Progenitor cell of endocrine pancreas (in vitro differentiated cells): ENCODE data around the gene NFKBIZ. TPM values are rescaled to one million over a fixed set of nuclear protein-coding genes. Genes with fewer than 3 reads are reported as not detected.
"Not testable (repeated sequence)": the region's sequence is repeated elsewhere in the genome, so short reads cannot be mapped to it uniquely, and the experiment has no call there.

Experiments
- DNase-seq: peaks from one replicate; pipeline ENCODE4 v3.0.0; 2021; ENCODE audit warnings: low spot score; ENCODE audit not compliant: unreplicated experiment
- H3K27ac Mint-ChIP-seq: 2 replicates; pipeline ENCODE4 v1.8.0; 2021; ENCODE audit warnings: mild to moderate bottlenecking, moderate library complexity, mixed read lengths
- H3K27me3 Mint-ChIP-seq: 2 replicates; pipeline ENCODE4 v1.8.0; 2021; ENCODE audit warnings: mixed read lengths
- H3K36me3 Mint-ChIP-seq: 2 replicates; pipeline ENCODE4 v1.8.0; 2022; ENCODE audit warnings: mixed read lengths; ENCODE audit not compliant: insufficient read depth
- H3K4me1 Mint-ChIP-seq: 2 replicates; pipeline ENCODE4 v1.8.0; 2021; ENCODE audit warnings: low read depth, mixed read lengths
- H3K4me3 Mint-ChIP-seq: 2 replicates; pipeline ENCODE4 v1.8.0; 2021; ENCODE audit warnings: low read depth, mild to moderate bottlenecking, moderate library complexity, mixed read lengths
- H3K9me3 Mint-ChIP-seq: 2 replicates; pipeline ENCODE4 v1.8.0; 2021; ENCODE audit warnings: low read depth, mixed read lengths
- total RNA-seq: library from RNA; stranded (reverse); gene quantifications from 2 replicates; pipeline ENCODE4 v1.2.1, GENCODE V29; 2021
- TF ChIP-seq, protein P1 (sequence below): fragments of 200-600 bp; sonication (generic); IDR thresholded peaks from one replicate; pipeline ENCODE4 v1.5.0; 2021; ENCODE audit warnings: antibody characterized with exemption, mild to moderate bottlenecking; ENCODE audit not compliant: unreplicated experiment

Gene NFKBIZ
- total RNA-seq, 1 donor from 2014 or later: 13.3 TPM

DNA sequence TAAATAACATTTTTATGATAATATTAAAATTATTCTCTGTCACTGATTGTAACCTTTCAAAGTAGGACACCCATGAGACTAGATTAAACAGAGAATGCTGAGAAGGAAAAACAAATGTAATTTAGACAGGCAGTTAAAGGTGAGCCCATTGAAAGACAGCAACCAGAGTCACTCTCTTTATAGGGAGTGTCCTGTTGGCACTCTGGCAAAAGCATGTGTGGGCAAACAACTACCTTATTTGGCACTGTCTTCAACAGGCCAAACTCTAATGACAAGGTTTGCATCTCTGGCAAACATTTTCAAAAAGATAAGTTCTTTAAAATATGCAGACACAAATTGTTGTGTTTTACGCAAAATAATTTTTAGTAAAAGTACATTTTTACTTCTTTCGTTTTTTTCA, 29.8 kb downstream of the NFKBIZ start:
- H3K4me3 Mint-ChIP-seq: no peak overlapping the region

DNA sequence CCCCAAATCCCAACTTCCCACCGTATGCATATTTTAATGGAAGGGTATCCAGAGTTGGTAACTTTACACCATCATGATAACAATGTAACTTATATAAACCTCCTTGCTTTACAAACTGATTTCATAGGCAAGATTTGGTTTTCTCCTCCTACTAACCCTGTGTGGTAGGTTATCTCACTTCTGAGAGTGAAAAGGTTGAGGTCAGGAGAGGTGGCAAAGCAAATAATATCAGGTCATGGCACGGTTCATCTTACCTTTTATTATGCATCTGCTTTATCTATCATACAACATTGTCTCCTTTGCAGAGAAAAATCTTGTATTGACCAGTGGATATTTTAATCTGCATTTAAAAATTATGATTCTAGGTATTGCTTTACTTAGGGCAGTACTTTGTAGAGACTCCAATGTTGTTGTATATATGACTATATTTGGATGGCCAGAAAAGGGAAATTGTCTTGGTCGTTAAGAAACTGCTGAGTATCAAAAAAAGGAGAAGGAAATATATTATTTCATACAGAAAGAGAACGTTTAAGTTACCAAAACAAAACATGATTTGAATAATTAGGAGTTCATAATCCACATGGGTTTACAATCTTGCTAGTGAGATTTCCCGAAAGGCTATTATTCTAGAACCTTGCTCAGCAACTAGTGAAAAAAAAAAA, 30.4 kb downstream of the NFKBIZ start:
- Mint-ChIP-seq H3K4me3 (no peak overlapping the region), H3K27ac (no peak overlapping the region), H3K36me3 (no peaks in the 10 kb centered on the region), H3K4me1 (peaks cover 2% of the 10 kb centered on the region), H3K9me3 (peaks cover under 1% of the 10 kb centered on the region), H3K27me3 (no peaks in the 10 kb centered on the region)
- no peak for DNase-seq
- TF ChIP-seq, protein P1, sequence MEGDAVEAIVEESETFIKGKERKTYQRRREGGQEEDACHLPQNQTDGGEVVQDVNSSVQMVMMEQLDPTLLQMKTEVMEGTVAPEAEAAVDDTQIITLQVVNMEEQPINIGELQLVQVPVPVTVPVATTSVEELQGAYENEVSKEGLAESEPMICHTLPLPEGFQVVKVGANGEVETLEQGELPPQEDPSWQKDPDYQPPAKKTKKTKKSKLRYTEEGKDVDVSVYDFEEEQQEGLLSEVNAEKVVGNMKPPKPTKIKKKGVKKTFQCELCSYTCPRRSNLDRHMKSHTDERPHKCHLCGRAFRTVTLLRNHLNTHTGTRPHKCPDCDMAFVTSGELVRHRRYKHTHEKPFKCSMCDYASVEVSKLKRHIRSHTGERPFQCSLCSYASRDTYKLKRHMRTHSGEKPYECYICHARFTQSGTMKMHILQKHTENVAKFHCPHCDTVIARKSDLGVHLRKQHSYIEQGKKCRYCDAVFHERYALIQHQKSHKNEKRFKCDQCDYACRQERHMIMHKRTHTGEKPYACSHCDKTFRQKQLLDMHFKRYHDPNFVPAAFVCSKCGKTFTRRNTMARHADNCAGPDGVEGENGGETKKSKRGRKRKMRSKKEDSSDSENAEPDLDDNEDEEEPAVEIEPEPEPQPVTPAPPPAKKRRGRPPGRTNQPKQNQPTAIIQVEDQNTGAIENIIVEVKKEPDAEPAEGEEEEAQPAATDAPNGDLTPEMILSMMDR: no peak

More for the DNA sequence above, 29.8 kb downstream of the NFKBIZ start:
- DNase-seq: no peak
- peaks cover 2% of the 10 kb centered on the region for H3K4me1 Mint-ChIP-seq
- H3K9me3 Mint-ChIP-seq: no peaks in the 10 kb centered on the region
- H3K36me3 Mint-ChIP-seq: no peaks in the 10 kb centered on the region
- no peak overlapping the region for H3K27ac Mint-ChIP-seq
- TF ChIP-seq, protein P1: no peak
- H3K27me3 Mint-ChIP-seq: no peaks in the 10 kb centered on the region

DNA sequence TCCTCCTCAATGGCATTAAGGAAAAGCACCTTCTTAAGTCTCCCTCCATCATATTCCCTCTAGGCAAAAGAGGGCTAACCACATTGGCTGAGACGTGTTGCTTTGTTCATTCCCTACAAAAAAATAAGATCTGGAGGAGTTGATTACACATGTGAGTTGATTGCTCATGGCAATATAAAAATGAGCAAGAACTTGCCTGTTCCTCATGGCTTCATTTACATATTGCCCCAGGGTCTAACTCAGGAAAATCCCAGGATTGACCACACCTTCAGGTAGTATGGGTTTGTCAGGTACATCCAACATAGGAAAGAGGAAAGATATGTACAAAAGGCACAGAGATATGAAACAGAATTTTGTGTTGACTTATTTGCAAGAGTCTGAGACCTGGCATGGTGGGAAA, 35.5 kb downstream of the NFKBIZ start:
- TF ChIP-seq, protein P1: no peak
- H3K9me3 Mint-ChIP-seq: peaks cover 13% of the 10 kb centered on the region
- H3K4me1 Mint-ChIP-seq: no peaks in the 10 kb centered on the region
- H3K4me3 Mint-ChIP-seq: no peak overlapping the region
- no peak overlapping the region for H3K27ac Mint-ChIP-seq
- no peaks in the 10 kb centered on the region for H3K27me3 Mint-ChIP-seq
- DNase-seq: no peak
- H3K36me3 Mint-ChIP-seq: no peaks in the 10 kb centered on the region

DNA sequence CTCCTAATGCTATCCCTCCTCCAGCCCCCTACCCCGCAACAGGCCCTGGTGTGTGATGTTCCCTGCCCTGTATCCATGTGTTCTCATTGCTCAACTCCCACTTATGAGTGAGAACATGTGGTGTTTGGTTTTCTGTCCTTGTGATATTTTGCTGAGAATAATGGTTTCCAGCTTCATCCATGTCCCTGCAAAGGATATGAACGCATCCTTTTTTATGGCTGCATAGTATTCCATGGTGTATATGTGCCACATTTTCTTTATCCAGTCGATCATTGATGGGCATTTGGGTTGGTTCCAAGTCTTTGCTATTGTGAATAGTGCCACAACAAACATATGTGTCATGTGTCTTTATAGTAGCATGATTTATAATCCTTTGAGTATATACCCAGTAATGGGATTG, 36.3 kb downstream of the NFKBIZ start:
- H3K27ac Mint-ChIP-seq, H3K4me3 Mint-ChIP-seq, DNase-seq, H3K36me3 Mint-ChIP-seq, H3K4me1 Mint-ChIP-seq, H3K27me3 Mint-ChIP-seq: not testable (repeated sequence)
- H3K9me3 Mint-ChIP-seq: peaks cover 13% of the 10 kb centered on the region

DNA sequence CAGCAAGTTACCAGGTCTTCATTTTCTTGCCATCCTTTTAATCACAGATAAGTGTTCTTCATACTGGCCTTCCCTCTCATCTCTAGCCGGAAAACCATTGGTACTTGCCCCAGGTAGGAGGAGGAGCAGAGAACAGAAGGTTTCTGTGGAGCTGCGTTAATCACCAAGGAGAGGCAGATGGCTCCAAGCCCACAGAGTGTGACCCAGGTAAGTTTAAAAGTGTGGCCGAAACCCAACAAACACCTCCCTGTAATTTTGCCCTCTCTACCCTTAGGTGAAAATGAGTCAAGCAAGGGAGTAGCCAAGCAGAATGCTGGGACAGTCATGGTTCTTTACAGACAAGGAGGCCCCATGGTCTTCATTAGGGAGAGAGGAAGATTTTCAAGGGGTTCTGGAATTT, 37.3 kb downstream of the NFKBIZ start:
- no peak for DNase-seq
- H3K9me3 Mint-ChIP-seq: peaks cover 13% of the 10 kb centered on the region
- H3K36me3 Mint-ChIP-seq: no peaks in the 10 kb centered on the region
- H3K27me3 Mint-ChIP-seq: no peaks in the 10 kb centered on the region
- TF ChIP-seq, protein P1: no peak
- no peak overlapping the region for H3K4me3 Mint-ChIP-seq
- H3K27ac Mint-ChIP-seq: no peak overlapping the region
- H3K4me1 Mint-ChIP-seq: no peaks in the 10 kb centered on the region

DNA sequence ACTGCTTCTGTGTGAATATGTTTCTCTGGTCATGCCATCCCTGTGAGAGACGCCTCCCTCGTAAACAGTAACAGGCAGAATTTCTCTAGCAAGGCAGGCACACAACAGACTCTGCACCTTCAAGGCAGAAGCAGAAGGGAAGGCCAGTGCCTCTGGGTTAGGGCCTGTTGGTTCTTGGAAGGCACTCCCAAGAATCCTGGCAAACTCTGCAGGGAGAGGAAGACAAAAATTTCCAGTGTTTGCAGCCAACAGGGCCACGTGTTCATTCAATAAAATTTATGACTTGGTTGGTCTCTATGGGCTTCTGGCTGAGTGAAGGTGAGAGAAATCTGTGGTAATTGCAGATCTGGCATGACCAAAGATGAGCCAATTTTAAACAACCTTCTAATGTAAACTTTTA, 39.3 kb downstream of the NFKBIZ start:
- TF ChIP-seq, protein P1: no peak
- no peak overlapping the region for H3K27ac Mint-ChIP-seq

More for the DNA sequence above, 39.3 kb downstream of the NFKBIZ start:
- Mint-ChIP-seq H3K27me3 (no peaks in the 10 kb centered on the region), H3K9me3 (peaks cover 13% of the 10 kb centered on the region), H3K4me3 (no peak overlapping the region), H3K4me1 (no peaks in the 10 kb centered on the region), H3K36me3 (no peaks in the 10 kb centered on the region)
- DNase-seq: no peak
